Urinary bladder (tissue), 4 donors: Measurements from ENCODE around the gene ASRGL1. TPM values are rescaled to one million over a fixed set of nuclear protein-coding genes. Genes with fewer than 3 reads are reported as not detected.
A peak's percentile ranks its signal among the peaks of the same experiment; 100 is the strongest.
"Not testable (repeated sequence)": the region's sequence is repeated elsewhere in the genome, so short reads cannot be mapped to it uniquely, and the experiment has no call there.

Experiments used
- DNase-seq: peaks from one replicate; pipeline ENCODE4 v3.0.0-alpha.2; 2015; ENCODE audit errors: extremely low spot score
- H3K27ac ChIP-seq: one replicate; pipeline ENCODE4 v1.5.1; 2013; ENCODE audit warnings: low read depth, mild to moderate bottlenecking, moderate library complexity
- H3K36me3 ChIP-seq: one replicate; pipeline ENCODE4 v1.6.1; 2013; ENCODE audit warnings: mild to moderate bottlenecking, moderate library complexity; ENCODE audit not compliant: insufficient read depth
- H3K4me1 ChIP-seq: one replicate; pipeline ENCODE4 v1.6.1; 2013; ENCODE audit warnings: mild to moderate bottlenecking, moderate library complexity; ENCODE audit not compliant: insufficient read depth
- H3K4me3 ChIP-seq: one replicate; pipeline ENCODE4 v1.5.1; 2013; ENCODE audit warnings: low read depth, low read length
- WGBS: extraction: QIAGEN DNeasy Blood & Tissue Kit; methylation state at CpG from one replicate; pipeline ENCODE4 v1.1.7; 2013; 5-methylcytosine and 5-hydroxymethylcytosine counted together
- polyA plus RNA-seq: library from polyadenylated mRNA; stranded (reverse); fragments of 200-250 nt; gene quantifications from one replicate; pipeline ENCODE4 v1.2.3, GENCODE V29; 2013
- total RNA-seq: library from RNA; depleted of rRNA; stranded (reverse); fragments of >200 nt; gene quantifications from one replicate; pipeline ENCODE4 v1.2.3, GENCODE V29; 2014
- donor health status: healthy with polysubstance abuse.
- donor health status: healthy.

Gene ASRGL1
- 5.1 TPM for total RNA-seq
- 7.0 TPM for polyA plus RNA-seq

DNA sequence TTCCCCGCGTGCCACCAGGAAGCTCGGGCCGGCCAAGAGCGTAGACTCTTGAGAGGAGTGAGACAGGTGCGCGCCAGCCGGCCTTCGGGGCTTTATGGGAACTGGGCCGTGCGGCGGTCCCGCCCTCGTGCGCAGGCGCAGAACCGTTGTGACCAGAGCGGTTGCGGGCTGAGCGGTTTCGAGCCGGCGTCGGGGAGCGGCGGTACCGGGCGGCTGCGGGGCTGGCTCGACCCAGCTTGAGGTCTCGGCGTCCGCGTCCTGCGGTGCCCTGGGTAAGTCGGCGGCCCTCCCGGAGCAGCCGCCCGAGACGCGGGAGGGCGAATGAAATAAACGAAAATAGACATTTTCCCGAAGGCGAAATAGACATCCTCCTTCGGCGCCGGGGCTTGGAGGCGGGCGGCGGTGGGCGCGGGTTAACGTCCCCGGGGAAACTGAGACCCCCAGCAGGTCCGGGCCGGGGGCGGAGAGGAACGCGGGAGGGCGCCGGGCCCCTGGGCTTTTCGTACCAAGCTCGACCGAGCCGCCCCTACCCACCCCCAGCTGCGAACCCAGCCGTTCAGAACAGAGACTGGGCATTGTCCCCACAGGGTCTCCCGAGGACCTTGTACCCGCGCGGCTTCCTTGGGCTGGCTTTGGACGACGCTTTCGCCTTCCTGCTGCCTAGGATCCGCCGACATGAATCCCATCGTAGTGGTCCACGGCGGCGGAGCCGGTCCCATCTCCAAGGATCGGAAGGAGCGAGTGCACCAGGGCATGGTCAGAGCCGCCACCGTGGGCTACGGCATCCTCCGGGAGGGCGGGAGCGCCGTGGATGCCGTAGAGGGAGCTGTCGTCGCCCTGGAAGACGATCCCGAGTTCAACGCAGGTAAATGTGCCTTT lies at the start of gene ASRGL1:
Gene ASRGL1, plus strand, starts transcription at position 146 of the 879 bp plus-strand sequence. Its CDS starts 530 bp downstream, at position 676.
- Histone ChIP-seq H3K27ac (no peak within 1 kb of the TSS), H3K4me3 (peak within 1 kb of the TSS; percentile 50), H3K36me3 (no peaks in the 10 kb centered on the region), H3K4me1 (no peaks in the 10 kb centered on the region)
- WGBS = under 1% methylated on average over 98 of the region's 98 CpGs
- DNase-seq = no peak

DNA sequence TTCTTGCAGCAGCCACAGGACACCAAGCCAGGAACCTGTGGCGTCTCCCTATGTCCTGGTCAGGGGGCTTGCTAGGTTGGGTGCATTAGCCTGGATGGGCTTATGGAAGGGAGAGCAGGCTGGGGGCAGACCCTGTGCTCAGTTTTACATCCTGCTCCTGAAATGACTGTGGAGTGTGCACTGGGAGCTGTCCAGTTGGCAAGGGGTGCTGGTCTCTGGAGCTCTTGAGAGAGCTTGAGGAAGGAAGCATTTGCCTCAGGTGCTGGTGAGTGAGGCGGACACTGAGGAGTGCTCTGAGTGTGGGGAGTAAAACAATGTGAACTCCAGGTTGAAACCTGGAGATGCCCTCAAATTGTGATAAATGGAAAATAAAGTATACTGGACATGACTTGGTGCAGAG lies 41.7 kb upstream of the ASRGL1 start:
- DNase-seq = peak; percentile 4
- Histone ChIP-seq H3K4me3 (no peak overlapping the region), H3K36me3 (no peaks in the 10 kb centered on the region), H3K4me1 (no peaks in the 10 kb centered on the region), H3K27ac (no peak overlapping the region)
- WGBS = 55% methylated on average over 2 of the region's 2 CpGs

DNA sequence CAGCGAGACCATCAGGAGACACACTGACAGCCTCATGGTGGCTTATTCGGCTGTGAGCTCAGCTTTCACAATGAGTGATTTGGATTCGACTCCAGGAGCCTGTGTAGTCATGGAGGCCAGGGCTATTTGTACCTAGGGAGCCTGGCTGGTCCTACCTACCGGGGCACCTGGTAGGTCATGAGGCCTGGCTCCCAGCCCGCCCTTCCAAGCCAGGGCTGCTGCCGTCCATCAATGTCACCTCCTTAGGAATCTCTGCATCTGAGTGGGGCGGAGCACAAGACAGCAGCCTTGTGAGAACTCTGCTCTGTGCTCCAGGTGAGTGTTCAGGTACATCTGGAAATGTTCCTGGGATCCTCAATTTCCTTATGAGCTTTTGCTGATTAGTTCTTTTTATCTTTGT lies 38.3 kb upstream of the ASRGL1 start, which contains the start of gene SCGB1D4:
Gene SCGB1D4, minus strand, starts transcription at position 101 of the 400 bp plus-strand sequence. Its CDS starts 65 bp downstream, at position 36.
- Histone ChIP-seq H3K27ac (no peak within 1 kb of the TSS), H3K36me3 (no peaks in the 10 kb centered on the region), H3K4me3 (no peak within 1 kb of the TSS), H3K4me1 (no peaks in the 10 kb centered on the region)
- 69% methylated on average over 7 of the region's 7 CpGs for WGBS
- no peak for DNase-seq

DNA sequence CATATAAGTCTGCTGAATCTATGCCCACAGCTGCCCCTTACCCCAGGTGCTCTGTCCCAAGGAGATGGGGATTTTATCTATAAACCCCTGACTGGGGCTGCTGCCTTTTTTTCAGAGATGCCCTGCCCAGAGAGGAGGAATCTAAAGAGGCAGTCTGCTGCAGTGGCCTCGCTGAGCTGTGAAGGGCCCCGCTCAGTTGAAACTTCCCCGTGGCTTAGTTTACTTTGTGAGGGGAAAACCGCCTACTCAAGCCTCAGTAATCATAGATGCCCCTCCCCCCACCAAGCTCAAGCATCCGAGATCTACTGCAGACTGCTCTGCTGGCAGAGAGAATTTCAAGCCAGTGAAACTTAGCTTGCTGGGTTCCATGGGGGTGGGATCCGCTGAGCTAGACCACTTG lies 31.0 kb upstream of the ASRGL1 start:
- H3K36me3 ChIP-seq = no peaks in the 10 kb centered on the region
- WGBS = 32% methylated on average over 6 of the region's 6 CpGs
- no peaks in the 10 kb centered on the region for H3K4me1 ChIP-seq
- H3K27ac ChIP-seq = no peak overlapping the region
- no peak overlapping the region for H3K4me3 ChIP-seq
- DNase-seq = no peak

DNA sequence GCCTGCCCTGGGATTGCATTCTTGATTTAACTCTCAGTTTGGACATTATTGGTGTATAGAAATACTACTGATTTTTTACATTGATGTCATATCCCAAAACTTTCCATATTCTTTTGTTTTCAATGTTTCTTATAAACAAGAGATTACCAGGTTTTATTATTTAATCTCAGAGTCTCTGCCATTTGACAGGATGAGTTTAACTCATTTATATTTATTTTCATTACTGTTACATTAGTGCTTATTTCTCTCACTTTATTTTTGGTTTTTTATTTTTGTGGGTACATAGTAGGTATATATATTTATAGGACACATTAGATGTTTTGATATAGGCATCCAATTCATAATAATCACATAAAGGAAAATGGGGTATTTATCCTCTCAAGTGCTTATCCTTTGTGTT lies 29.3 kb upstream of the ASRGL1 start:
- Histone ChIP-seq H3K4me3 (no peak overlapping the region), H3K27ac (no peak overlapping the region), H3K4me1 (no peaks in the 10 kb centered on the region), H3K36me3 (no peaks in the 10 kb centered on the region)
- DNase-seq = no peak

DNA sequence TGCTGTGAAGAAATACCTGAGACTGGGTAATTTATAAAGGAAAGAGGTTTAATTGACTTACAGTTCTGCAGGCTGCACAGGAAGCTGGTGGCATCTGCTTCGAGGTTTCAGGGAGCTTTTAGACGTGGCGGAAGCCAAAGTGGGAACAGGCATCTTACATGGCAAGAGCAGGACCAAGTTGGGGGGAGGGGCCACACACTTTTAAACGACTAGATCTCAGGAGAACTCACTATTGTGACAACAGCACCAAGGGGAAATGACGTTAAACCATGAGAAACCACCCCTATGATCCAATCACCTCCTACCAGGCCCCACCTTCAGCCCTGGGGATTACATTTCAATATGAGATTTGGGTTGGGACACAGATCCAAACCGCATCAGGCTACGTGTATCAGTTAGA lies 27.3 kb upstream of the ASRGL1 start:
- no peaks in the 10 kb centered on the region for H3K36me3 ChIP-seq
- 45% methylated on average over 7 of the region's 7 CpGs for WGBS
- H3K4me3 ChIP-seq = no peak overlapping the region
- DNase-seq = no peak
- H3K4me1 ChIP-seq = no peaks in the 10 kb centered on the region
- no peak overlapping the region for H3K27ac ChIP-seq

DNA sequence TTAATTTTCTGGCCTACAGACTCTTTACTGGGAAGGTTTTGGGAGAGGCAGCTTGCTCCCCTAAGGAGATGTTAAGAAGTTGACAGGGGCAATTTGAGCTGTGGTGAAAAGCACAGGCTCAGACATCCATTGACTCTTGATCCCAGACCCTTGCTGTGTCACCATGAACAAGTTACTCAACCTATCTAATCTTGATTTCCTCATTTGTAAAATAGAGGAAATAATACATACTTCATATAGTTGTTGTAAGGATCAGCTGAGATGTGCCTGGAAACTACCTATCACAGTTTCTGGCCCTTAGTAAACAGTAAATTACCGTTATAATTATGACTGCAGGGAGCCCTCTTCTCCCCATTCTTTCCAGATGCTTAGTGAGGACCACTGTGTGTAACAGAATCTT lies 21.8 kb upstream of the ASRGL1 start:
- no peak overlapping the region for H3K4me3 ChIP-seq
- WGBS = 70% methylated on average over 1 of the region's 1 CpG
- no peaks in the 10 kb centered on the region for H3K36me3 ChIP-seq
- DNase-seq = no peak
- H3K4me1 ChIP-seq = no peaks in the 10 kb centered on the region
- H3K27ac ChIP-seq = no peak overlapping the region

DNA sequence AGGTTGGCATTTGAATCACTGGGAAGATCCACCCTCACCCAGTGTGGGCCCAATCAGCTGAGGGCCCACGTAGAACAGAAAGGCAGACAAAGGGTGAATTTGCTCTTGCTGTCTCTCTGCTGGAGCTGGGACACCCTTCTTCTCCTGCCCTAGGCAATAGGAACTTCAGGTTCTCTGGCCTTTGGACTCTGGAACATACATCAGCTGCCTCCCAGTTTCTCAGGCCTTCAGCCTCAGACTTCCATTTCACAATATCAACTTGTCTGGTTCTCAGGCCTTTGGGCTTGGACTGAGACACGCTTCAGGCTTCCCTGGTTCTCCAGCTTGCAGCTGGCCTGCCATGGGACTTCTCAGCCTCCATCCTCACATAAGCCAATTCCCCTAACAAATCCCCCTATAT lies 14.7 kb upstream of the ASRGL1 start:
- Histone ChIP-seq H3K4me1 (no peaks in the 10 kb centered on the region), H3K4me3 (no peak overlapping the region), H3K27ac (no peak overlapping the region), H3K36me3 (no peaks in the 10 kb centered on the region)
- DNase-seq = no peak
- WGBS = 71% methylated on average over 2 of the region's 2 CpGs

DNA sequence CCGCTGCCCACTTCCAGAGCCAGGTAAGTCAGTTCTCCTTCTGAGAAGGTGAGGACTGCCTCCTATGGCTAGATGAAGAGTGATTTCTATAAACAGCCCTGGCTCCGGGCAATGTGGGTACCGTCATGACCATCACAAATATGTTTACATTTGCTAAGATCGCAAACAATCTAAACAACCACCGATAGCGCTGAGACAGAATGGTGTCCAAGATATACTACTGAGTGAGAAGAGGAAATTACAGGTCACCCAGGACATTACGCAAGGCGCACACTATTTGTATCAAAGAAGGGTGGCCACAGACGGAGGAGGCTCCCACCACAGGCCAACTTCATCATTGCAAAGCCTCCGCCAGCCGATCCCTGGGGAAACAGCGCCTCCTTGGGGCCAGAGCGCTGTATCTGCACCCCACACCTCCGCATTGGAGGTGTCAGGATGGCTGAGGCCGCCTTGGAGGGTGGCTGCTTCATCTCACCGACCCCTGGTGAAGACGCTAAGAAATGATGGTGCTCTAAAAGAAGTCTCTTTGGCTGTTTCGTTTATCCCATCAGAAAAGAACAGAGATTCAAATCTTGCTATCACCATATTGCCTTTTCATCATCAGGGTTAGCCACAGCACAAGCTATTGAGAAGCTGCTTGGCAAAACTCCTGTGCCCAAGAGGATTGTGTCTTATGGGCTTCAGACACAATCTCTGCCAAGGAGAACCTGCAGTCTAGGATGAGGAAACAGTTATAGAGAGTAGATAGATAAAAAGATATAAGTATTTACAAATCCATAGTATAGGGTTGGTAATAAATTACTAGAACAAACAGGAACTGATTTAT lies 12.3 kb upstream of the ASRGL1 start:
- Histone ChIP-seq H3K36me3 (no peaks in the 10 kb centered on the region), H3K4me3 (no peak overlapping the region), H3K27ac (no peak overlapping the region), H3K4me1 (no peaks in the 10 kb centered on the region)
- 35% methylated on average over 18 of the region's 18 CpGs for WGBS
- DNase-seq = no peak

DNA sequence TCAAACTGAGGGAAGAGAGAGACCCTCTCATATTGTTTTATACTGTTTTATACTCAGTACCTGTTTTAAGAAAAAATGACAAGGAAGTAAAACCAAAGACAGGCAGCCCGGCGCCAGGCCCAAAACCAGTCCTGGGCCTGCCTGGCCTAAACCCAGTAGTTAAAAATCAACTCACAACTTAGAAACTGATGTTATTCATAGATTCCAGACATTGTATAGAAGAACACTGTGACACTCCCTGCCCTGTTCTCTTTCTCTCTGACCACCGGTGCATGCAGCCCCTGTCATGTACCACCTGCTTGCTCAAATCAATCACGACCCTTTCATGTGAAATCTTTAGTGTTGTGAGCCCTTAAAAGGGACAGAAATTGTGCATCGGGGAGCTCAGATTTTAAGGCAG lies 11.5 kb upstream of the ASRGL1 start:
- DNase-seq, H3K27ac ChIP-seq, H3K4me3 ChIP-seq, H3K36me3 ChIP-seq, H3K4me1 ChIP-seq: not testable (repeated sequence)
- WGBS = 65% methylated on average over 5 of the region's 5 CpGs

DNA sequence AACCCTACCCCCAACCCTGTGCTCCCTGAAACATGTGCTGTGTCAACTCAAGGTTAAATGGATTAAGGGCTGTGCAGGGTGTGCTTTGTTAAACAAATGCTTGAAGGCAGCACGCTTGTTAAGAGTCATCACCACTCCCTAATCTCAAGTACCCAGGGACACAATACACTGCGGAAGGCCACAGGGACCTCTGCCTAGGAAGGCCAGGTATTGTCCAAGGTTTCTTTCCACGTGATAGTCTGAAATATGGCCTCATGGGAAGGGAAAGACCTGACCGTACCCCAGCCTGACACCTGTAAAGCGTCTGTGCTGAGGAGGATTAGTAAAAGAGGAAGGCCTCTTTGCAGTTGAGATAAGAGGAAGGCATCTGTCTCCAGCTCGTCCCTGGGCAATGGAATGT lies 10.5 kb upstream of the ASRGL1 start:
- not testable (repeated sequence) for H3K4me3 ChIP-seq, H3K4me1 ChIP-seq, H3K36me3 ChIP-seq, H3K27ac ChIP-seq, DNase-seq
- 22% methylated on average over 6 of the region's 6 CpGs for WGBS

DNA sequence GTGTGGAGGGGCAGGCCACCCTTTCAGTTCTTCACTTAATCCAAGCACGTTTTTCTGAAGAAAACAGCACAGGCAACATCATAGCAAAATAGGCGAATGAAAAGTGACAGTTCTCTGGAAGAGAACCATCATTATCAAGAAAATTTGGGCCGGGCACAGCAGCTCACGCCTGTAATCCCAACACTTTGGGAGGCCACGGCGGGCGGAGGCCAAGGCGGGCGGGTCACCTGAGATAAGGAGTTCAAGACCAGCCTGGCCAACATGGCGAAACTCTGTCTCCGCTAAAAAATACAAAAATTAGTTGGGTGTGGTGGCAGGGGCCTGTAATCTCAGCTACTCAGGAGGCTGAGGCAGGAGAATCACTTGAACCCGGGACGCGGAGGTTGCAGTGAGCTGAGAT lies 9.7 kb upstream of the ASRGL1 start:
- not testable (repeated sequence) for H3K36me3 ChIP-seq, H3K4me1 ChIP-seq, H3K4me3 ChIP-seq, H3K27ac ChIP-seq, DNase-seq
- 87% methylated on average over 14 of the region's 14 CpGs for WGBS

DNA sequence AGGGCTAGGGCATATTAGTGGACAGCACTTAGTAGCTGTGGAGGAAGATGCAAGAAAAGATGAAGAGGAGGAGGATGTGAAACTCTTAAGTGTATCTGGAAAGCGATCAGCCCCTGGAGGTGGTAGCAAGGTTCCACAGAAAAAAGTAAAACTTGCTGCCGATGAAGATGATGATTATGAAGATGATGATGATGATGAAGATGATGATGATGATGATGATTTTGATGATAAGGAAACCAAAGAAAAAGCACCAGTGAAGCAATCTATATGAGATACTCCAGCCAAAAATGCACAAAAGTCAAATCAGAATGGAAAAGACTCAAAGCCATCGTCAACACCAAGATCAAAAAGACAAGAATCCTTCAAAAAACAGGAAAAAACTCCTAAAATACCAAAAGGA lies 6.0 kb upstream of the ASRGL1 start:
- not testable (repeated sequence) for H3K36me3 ChIP-seq, H3K4me1 ChIP-seq
- 79% methylated on average over 3 of the region's 3 CpGs for WGBS

DNA sequence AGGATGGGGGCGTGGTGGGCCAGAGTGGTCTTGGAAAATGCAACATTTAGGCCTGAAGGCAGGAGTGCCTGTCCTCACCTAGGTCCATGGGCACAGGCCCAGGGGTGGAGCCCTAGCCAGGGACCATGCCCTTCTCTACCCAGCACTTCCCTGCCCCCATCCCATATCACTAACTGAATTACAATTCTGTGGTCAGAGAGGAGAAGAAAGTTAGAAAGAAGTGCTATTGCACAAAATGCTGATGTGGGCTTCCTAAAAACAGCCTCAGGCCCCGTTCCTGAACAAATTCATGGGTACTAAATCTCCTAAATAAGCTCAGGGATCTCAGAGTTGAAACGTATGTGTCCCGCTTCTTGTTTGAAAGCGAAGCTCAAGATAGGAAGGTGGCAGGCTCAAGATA lies 3.5 kb upstream of the ASRGL1 start:
- DNase-seq = no peak
- WGBS = 72% methylated on average over 5 of the region's 5 CpGs
- no peak overlapping the region for H3K4me3 ChIP-seq
- H3K36me3 ChIP-seq = no peaks in the 10 kb centered on the region
- H3K4me1 ChIP-seq = no peaks in the 10 kb centered on the region
- H3K27ac ChIP-seq = no peak overlapping the region

More for the DNA sequence above, 6.0 kb upstream of the ASRGL1 start:
- H3K4me3 ChIP-seq, DNase-seq, H3K27ac ChIP-seq: not testable (repeated sequence)
